GM21529 (cell line): ENCODE results near the gene CAPZA2.
"Not testable (repeated sequence)": the region's sequence is repeated elsewhere in the genome, so short reads cannot be mapped to it uniquely, and the experiment has no call there.

Experiments
- ATAC-seq: cut with Tn5 transposase; IDR thresholded peaks from one replicate; pipeline ENCODE4 v1.9.1; 2021; ENCODE audit not compliant: unreplicated experiment

Gene CAPZA2

GRCh38 chr7:116862234-116862950, at the start of gene CAPZA2:
Gene CAPZA2, plus strand, starts transcription at chr7:116862587. Its CDS starts 25 bp downstream, at chr7:116862612.
- ATAC-seq: peak; percentile 85

GRCh38 chr7:116812860-116813259, 49.5 kb upstream of the CAPZA2 start:
- peak; percentile 54 for ATAC-seq

- ATAC-seq: not testable (repeated sequence)
Measured at GRCh38 chr7:116813371-116813770, 49.0 kb upstream of the CAPZA2 start.

GRCh38 chr7:116815041-116815440, 47.3 kb upstream of the CAPZA2 start:
- ATAC-seq: no peak

- no peak for ATAC-seq
Measured at GRCh38 chr7:116820149-116820548, 42.2 kb upstream of the CAPZA2 start.

GRCh38 chr7:116821647-116822046, 40.7 kb upstream of the CAPZA2 start:
- ATAC-seq: not testable (repeated sequence)

- no peak for ATAC-seq
Measured at GRCh38 chr7:116824449-116824848, 37.9 kb upstream of the CAPZA2 start.

- no peak for ATAC-seq
Measured at GRCh38 chr7:116828281-116828680, 34.1 kb upstream of the CAPZA2 start.

- no peak for ATAC-seq
Measured at GRCh38 chr7:116829041-116829440, 33.3 kb upstream of the CAPZA2 start.

- ATAC-seq: no peak
Measured at GRCh38 chr7:116829493-116829892, 32.9 kb upstream of the CAPZA2 start.

GRCh38 chr7:116832692-116833091, 29.7 kb upstream of the CAPZA2 start:
- ATAC-seq: no peak

GRCh38 chr7:116834815-116835504, 27.4 kb upstream of the CAPZA2 start:
- no peak for ATAC-seq

GRCh38 chr7:116836048-116836447, 26.3 kb upstream of the CAPZA2 start:
- ATAC-seq: no peak

- no peak for ATAC-seq
Measured at GRCh38 chr7:116836911-116837310, 25.5 kb upstream of the CAPZA2 start.

- ATAC-seq: no peak
Measured at GRCh38 chr7:116837586-116837985, 24.8 kb upstream of the CAPZA2 start.

- ATAC-seq: no peak
Measured at GRCh38 chr7:116840256-116840655, 22.1 kb upstream of the CAPZA2 start.

- no peak for ATAC-seq
Measured at GRCh38 chr7:116842371-116842770, 20.0 kb upstream of the CAPZA2 start.

- no peak for ATAC-seq
Measured at GRCh38 chr7:116843378-116843777, 19.0 kb upstream of the CAPZA2 start.

GRCh38 chr7:116851175-116851574, 11.2 kb upstream of the CAPZA2 start:
- no peak for ATAC-seq

GRCh38 chr7:116851671-116852070, 10.7 kb upstream of the CAPZA2 start:
- ATAC-seq: no peak

GRCh38 chr7:116854132-116854531, 8.3 kb upstream of the CAPZA2 start:
- ATAC-seq: no peak

- no peak for ATAC-seq
Measured at GRCh38 chr7:116857052-116857451, 5.3 kb upstream of the CAPZA2 start.
